H9 (cell line): ENCODE results near the gene SRGAP1. TPM values are rescaled to one million over a fixed set of nuclear protein-coding genes. Genes with fewer than 3 reads are reported as not detected.

Source experiments
- DNase-seq: peaks from one replicate; pipeline ENCODE4 v3.0.0-alpha.2; 2017
- H2AFZ ChIP-seq: one replicate; pipeline ENCODE4 v1.6.1; 2013; ENCODE audit warnings: mild to moderate bottlenecking, low read length, control low read depth, moderate library complexity
- H2AK5ac ChIP-seq: 2 replicates; pipeline ENCODE4 v1.6.1; 2013; ENCODE audit warnings: low read length, control low read depth, mixed read lengths; ENCODE audit not compliant: insufficient read length
- H2BK120ac ChIP-seq: one replicate; pipeline ENCODE4 v1.6.1; 2013; ENCODE audit warnings: low read depth, mild to moderate bottlenecking, low read length, control low read depth, inconsistent platforms; ENCODE audit not compliant: poor library complexity, severe bottlenecking
- H2BK12ac ChIP-seq: 2 replicates; pipeline ENCODE4 v1.6.1; 2013; ENCODE audit warnings: low read length, control low read depth, mixed read lengths, low read depth; ENCODE audit not compliant: insufficient read length
- H2BK15ac ChIP-seq: 2 replicates; pipeline ENCODE4 v1.6.1; 2013; ENCODE audit warnings: low read depth, low read length, control low read depth
- H2BK20ac ChIP-seq: one replicate; pipeline ENCODE4 v1.6.1; 2013; ENCODE audit warnings: low read depth, mild to moderate bottlenecking, low read length, control low read depth, inconsistent platforms; ENCODE audit not compliant: poor library complexity, severe bottlenecking
- H2BK5ac ChIP-seq: 2 replicates; pipeline ENCODE4 v1.6.1; 2013; ENCODE audit warnings: low read length, control low read depth, mixed read lengths; ENCODE audit not compliant: insufficient read length
- H3K14ac ChIP-seq: 2 replicates; pipeline ENCODE4 v1.6.1; 2013; ENCODE audit warnings: low read length, control low read depth; ENCODE audit not compliant: insufficient read depth
- H3K18ac ChIP-seq: 2 replicates; pipeline ENCODE4 v1.6.1; 2013; ENCODE audit warnings: low read depth, mild to moderate bottlenecking, mixed read lengths, low read length, control low read depth; ENCODE audit not compliant: insufficient read length
- H3K23ac ChIP-seq: 2 replicates; pipeline ENCODE4 v1.6.1; 2013; ENCODE audit warnings: low read length, control low read depth, mixed read lengths, low read depth; ENCODE audit not compliant: insufficient read length
- H3K23me2 ChIP-seq: 2 replicates; pipeline ENCODE4 v1.6.1; 2013; ENCODE audit warnings: low read depth, mild to moderate bottlenecking, mixed read lengths, low read length, control low read depth; ENCODE audit not compliant: insufficient read length, poor library complexity, severe bottlenecking
- H3K27ac ChIP-seq: 2 replicates; pipeline ENCODE4 v1.5.1; 2013; ENCODE audit warnings: low read length, control low read depth, mixed read lengths, low read depth; ENCODE audit not compliant: insufficient read length
- H3K27me3 ChIP-seq: 2 replicates; pipeline ENCODE4 v1.6.1; 2013; ENCODE audit warnings: low read length, control low read depth, inconsistent platforms; ENCODE audit not compliant: insufficient read depth
- H3K4ac ChIP-seq: 2 replicates; pipeline ENCODE4 v1.6.1; 2013; ENCODE audit warnings: low read depth, mild to moderate bottlenecking, control low read depth, inconsistent platforms, low read length, moderate library complexity
- H3K4me1 ChIP-seq: 2 replicates; pipeline ENCODE4 v1.6.1; 2013; ENCODE audit warnings: low read length, control low read depth, inconsistent platforms; ENCODE audit not compliant: insufficient read depth
- H3K4me2 ChIP-seq: 2 replicates; pipeline ENCODE4 v1.6.1; 2013; ENCODE audit warnings: low read length, control low read depth, mixed read lengths; ENCODE audit not compliant: insufficient read length, insufficient read depth
- H3K56ac ChIP-seq: 2 replicates; pipeline ENCODE4 v1.6.1; 2013; ENCODE audit warnings: low read depth, mild to moderate bottlenecking, mixed read lengths, low read length, control low read depth; ENCODE audit not compliant: insufficient read length
- H3K79me1 ChIP-seq: 2 replicates; pipeline ENCODE4 v1.6.1; 2013; ENCODE audit warnings: low read depth, mild to moderate bottlenecking, moderate library complexity, low read length, control low read depth, inconsistent platforms; ENCODE audit not compliant: insufficient read depth, poor library complexity, severe bottlenecking
- H3K79me2 ChIP-seq: 2 replicates; pipeline ENCODE4 v1.6.1; 2013; ENCODE audit warnings: low read length, control low read depth, inconsistent platforms; ENCODE audit not compliant: insufficient read depth
- H3K9ac ChIP-seq: 2 replicates; pipeline ENCODE4 v1.6.1; 2013; ENCODE audit warnings: low read length, control low read depth, mixed read lengths; ENCODE audit not compliant: insufficient read length; ENCODE audit errors: extremely low read depth
- H3K9me3 ChIP-seq: one replicate; pipeline ENCODE4 v1.6.1; 2013; ENCODE audit warnings: low read depth, low read length, inconsistent platforms; ENCODE audit not compliant: control insufficient read depth
- H3T11ph ChIP-seq: one replicate; pipeline ENCODE4 v1.6.1; 2013; ENCODE audit warnings: mild to moderate bottlenecking, low read length, control low read depth, inconsistent platforms
- H4K20me1 ChIP-seq: one replicate; pipeline ENCODE4 v1.6.1; 2013; ENCODE audit not compliant: control insufficient read depth, insufficient read length, insufficient read depth
- H4K5ac ChIP-seq: 2 replicates; pipeline ENCODE4 v1.6.1; 2013; ENCODE audit warnings: low read depth, mild to moderate bottlenecking, mixed read lengths, low read length, control low read depth; ENCODE audit not compliant: insufficient read length
- H4K8ac ChIP-seq: replicated peaks from 2 replicates; pipeline ENCODE4 v1.6.1; 2013; ENCODE audit warnings: low read length, control low read depth, mixed read lengths, low read depth; ENCODE audit not compliant: insufficient read length
- H4K91ac ChIP-seq: 2 replicates; pipeline ENCODE4 v1.6.1; 2013; ENCODE audit warnings: low read depth, mild to moderate bottlenecking, moderate library complexity, mixed read lengths, low read length, control low read depth; ENCODE audit not compliant: insufficient read length
- H3K27ac Mint-ChIP-seq, 3 experiments: 2 replicates in 2 of 3; 3 replicates in 1 of 3; pipeline ENCODE4 v1.8.0; 2020 to 2021; ENCODE audit warnings: mixed read lengths in 3 of 3, mild to moderate bottlenecking in 1 of 3, moderate library complexity in 1 of 3
- H3K27me3 Mint-ChIP-seq: 2 replicates; pipeline ENCODE4 v1.8.0; 2021; ENCODE audit warnings: low read depth, mild to moderate bottlenecking, moderate library complexity, mixed read lengths
- H3K36me3 Mint-ChIP-seq, 3 experiments: 2 replicates in 2 of 3; 3 replicates in 1 of 3; pipeline ENCODE4 v1.8.0; 2020 to 2021; ENCODE audit warnings: low read depth in 3 of 3, mixed read lengths in 3 of 3; ENCODE audit not compliant: insufficient read depth in 1 of 3
- H3K4me1 Mint-ChIP-seq, 2 experiments: 2 replicates each; pipeline ENCODE4 v1.8.0; 2020; ENCODE audit warnings: mixed read lengths in 2 of 2
- H3K4me3 Mint-ChIP-seq, 2 experiments: 2 replicates in 1 of 2; 3 replicates in 1 of 2; pipeline ENCODE4 v1.8.0; 2020 to 2021; ENCODE audit warnings: mild to moderate bottlenecking in 2 of 2, mixed read lengths in 2 of 2, moderate library complexity in 1 of 2
- H3K9me3 Mint-ChIP-seq, 2 experiments: 2 replicates in 1 of 2; 3 replicates in 1 of 2; pipeline ENCODE4 v1.8.0; 2020; ENCODE audit warnings: mild to moderate bottlenecking in 2 of 2, mixed read lengths in 2 of 2, moderate library complexity in 1 of 2
- WGBS: extraction: QIAGEN DNeasy Blood & Tissue Kit; methylation state at CpG from one replicate; pipeline ENCODE4 v1.1.7; 2013; ENCODE audit warnings: missing lambda C conversion rate, low lambda C conversion rate, mixed read lengths; ENCODE audit not compliant: insufficient read length; ENCODE audit errors: extremely low coverage; 5-methylcytosine and 5-hydroxymethylcytosine counted together
- total RNA-seq: library from RNA; stranded (reverse); gene quantifications from 2 replicates; pipeline ENCODE4 v1.2.1, GENCODE V29; 2021
- TF ChIP-seq, protein P1 (sequence below): fragments of 200-600 bp; sonication (generic); conservative IDR thresholded peaks from 3 replicates; pipeline ENCODE4 v1.8.0; 2021; ENCODE audit warnings: antibody characterized with exemption, mild to moderate bottlenecking

Gene SRGAP1
- total RNA-seq, 1 experiment from 2014 or later, result 4.8 TPM

DNA sequence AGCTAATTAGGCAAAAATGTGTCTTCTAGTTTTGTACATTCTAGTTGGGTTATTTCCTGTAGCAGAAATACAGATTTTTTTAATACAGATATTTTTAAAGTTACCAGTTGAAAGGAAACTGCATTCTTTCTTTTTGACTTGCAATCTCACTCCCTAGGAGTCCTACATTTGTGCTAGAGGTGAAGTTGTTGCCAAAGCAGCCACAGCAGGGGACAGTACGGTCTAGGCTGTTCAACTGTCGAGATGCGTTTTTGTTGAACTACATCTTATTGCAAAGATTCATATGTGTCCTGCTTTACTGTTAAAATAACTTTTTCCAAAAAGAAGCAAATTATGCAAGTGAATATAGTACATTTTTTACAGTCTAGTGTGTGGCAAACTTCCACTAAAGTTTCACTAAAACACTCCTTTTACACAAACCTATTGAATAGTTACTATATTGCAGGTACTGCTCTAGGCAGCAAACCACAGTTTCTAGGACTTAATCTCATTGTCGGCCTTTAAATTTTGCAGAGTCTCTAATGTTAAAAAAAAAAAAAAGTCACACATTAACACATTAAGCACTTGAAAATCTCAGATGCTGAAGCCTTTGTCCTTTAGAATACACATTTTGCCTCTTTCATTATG is 30.2 kb upstream of the SRGAP1 start:
- H4K20me1 ChIP-seq, result no peaks in the 10 kb centered on the region
- no peaks in the 10 kb centered on the region for H3K9me3 ChIP-seq
- Mint-ChIP-seq H3K36me3 (no peaks in the 10 kb centered on the region; a peak in 1 of 7 replicates), H3K4me3 (no peak overlapping the region), H3K4me1 (peaks cover 0 to 7% of the 10 kb centered on the region in 2 experiments; a peak in 2 of 4 replicates), H3K27ac (no peak overlapping the region), H3K27me3 (no peaks in the 10 kb centered on the region), H3K9me3 (no peaks in the 10 kb centered on the region)
- H3K56ac ChIP-seq, result no peak overlapping the region
- H3K27me3 ChIP-seq, result no peaks in the 10 kb centered on the region
- H2BK15ac ChIP-seq, result no peak overlapping the region
- H3K79me1 ChIP-seq, result no peaks in the 10 kb centered on the region
- H3K27ac ChIP-seq, result no peak overlapping the region
- TF ChIP-seq, protein P1, sequence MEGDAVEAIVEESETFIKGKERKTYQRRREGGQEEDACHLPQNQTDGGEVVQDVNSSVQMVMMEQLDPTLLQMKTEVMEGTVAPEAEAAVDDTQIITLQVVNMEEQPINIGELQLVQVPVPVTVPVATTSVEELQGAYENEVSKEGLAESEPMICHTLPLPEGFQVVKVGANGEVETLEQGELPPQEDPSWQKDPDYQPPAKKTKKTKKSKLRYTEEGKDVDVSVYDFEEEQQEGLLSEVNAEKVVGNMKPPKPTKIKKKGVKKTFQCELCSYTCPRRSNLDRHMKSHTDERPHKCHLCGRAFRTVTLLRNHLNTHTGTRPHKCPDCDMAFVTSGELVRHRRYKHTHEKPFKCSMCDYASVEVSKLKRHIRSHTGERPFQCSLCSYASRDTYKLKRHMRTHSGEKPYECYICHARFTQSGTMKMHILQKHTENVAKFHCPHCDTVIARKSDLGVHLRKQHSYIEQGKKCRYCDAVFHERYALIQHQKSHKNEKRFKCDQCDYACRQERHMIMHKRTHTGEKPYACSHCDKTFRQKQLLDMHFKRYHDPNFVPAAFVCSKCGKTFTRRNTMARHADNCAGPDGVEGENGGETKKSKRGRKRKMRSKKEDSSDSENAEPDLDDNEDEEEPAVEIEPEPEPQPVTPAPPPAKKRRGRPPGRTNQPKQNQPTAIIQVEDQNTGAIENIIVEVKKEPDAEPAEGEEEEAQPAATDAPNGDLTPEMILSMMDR, result no peak
- H4K8ac ChIP-seq, result no peak overlapping the region
- H4K91ac ChIP-seq, result no peak overlapping the region
- H2BK120ac ChIP-seq, result no peak overlapping the region
- H2BK20ac ChIP-seq, result no peak overlapping the region
- no peak for DNase-seq
- H3T11ph ChIP-seq, result no peak overlapping the region
- H3K23ac ChIP-seq, result no peak overlapping the region
- no CpG with 5 or more reads among the region's 4 CpGs for WGBS
- H2AK5ac ChIP-seq, result no peak overlapping the region
- H3K18ac ChIP-seq, result no peak overlapping the region
- no peak overlapping the region for H3K4me2 ChIP-seq
- no peak overlapping the region for H4K5ac ChIP-seq
- no peak overlapping the region for H2BK5ac ChIP-seq
- H2AFZ ChIP-seq, result no peak overlapping the region
- no peaks in the 10 kb centered on the region for H3K79me2 ChIP-seq
- no peak overlapping the region for H3K9ac ChIP-seq
- no peak overlapping the region for H3K4ac ChIP-seq
- no peak overlapping the region for H2BK12ac ChIP-seq
- no peak overlapping the region for H3K14ac ChIP-seq
- H3K23me2 ChIP-seq, result no peaks in the 10 kb centered on the region
- H3K4me1 ChIP-seq, result no peaks in the 10 kb centered on the region
